Measurements from ENCODE around the gene TMEM101.

Gene TMEM101

DNA sequence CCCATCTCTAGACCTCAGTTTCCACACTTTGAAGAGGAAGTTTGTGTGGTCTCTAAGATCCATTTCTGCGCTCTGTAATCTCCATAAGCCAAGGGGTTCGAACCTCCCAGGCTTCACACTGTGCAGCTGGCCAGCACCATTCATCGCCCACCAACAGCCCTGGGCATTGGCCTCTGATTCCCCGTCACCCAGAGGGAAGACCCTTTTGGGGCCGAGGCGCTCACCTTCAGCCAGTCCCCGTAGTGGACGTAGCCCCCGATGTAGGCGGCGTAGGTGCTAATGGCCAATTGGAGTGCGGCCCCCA, 678 bp downstream of the TMEM101 start:
- H3K9me3 ChIP-seq (ENCODE audit: control insufficient read depth, low read length): no peaks in the 10 kb centered on the region
- WGBS: 9% methylated on average over 12 of the region's 12 CpGs
- peak overlapping the region; percentile 18 to 95 for H3K18ac ChIP-seq (ENCODE audit: low read depth in 1 of 2, low read length in 2 of 2)

DNA sequence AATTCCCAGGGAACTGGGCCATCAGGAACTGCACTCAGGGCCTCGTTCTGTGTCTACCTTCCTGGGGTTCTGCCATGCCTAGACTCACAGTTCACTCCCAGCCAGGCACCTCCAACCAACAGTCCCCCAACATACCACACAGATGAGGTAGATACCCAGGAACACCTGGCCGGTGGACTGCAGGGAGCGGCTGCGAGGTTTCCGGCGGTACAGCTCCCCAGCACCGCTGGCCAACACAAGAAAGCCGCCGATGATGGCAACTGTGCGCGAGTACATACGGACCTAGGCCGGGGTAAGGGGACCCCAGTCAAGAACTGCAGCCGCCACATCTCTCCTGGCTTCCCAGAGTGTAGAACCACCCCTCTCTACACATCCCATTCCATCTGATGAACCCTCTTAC, 1.9 kb downstream of the TMEM101 start:
- Histone ChIP-seq H3K23ac (ENCODE audit: low read length in 2 of 2) (no peak overlapping the region), H3K4me3 (ENCODE audit: insufficient read depth in 1 of 2, low read depth in 1 of 2, low read length in 2 of 2) (no peak overlapping the region), H2BK12ac (ENCODE audit: low read length in 2 of 2) (no peak overlapping the region), H3K14ac (ENCODE audit: low read length in 2 of 2) (no peak overlapping the region), H2AK5ac (ENCODE audit: low read length, severe bottlenecking) (no peak overlapping the region), H4K91ac (ENCODE audit: low read length) (no peak overlapping the region), H3K4me2 (ENCODE audit: low read length, poor library complexity, severe bottlenecking) (no peak overlapping the region), H3K4ac (ENCODE audit: low read depth in 1 of 2, low read length in 2 of 2) (no peak overlapping the region), H3K36me3 (ENCODE audit: control insufficient read depth in 1 of 2, insufficient read depth in 2 of 2, low read depth in 1 of 2, low read length in 2 of 2) (peaks cover 25 to 35% of the 10 kb centered on the region in 2 experiments), H3K4me1 (ENCODE audit: control insufficient read depth, insufficient read depth, low read depth, low read length) (peaks cover 14% of the 10 kb centered on the region), H2BK15ac (ENCODE audit: low read depth, poor library complexity, severe bottlenecking) (no peak overlapping the region), H3K27ac (ENCODE audit: low read length, poor library complexity, severe bottlenecking) (no peak overlapping the region), H4K8ac (ENCODE audit: low read length) (no peak overlapping the region), H3K27me3 (ENCODE audit: control insufficient read depth in 1 of 2, insufficient read depth in 1 of 2, low read length in 2 of 2) (no peaks in the 10 kb centered on the region), H3K9ac (ENCODE audit: low read length) (no peak overlapping the region), H2BK5ac (ENCODE audit: low read depth, low read length, poor library complexity, severe bottlenecking) (no peak overlapping the region), H3K18ac (ENCODE audit: low read depth in 1 of 2, low read length in 2 of 2) (no peak overlapping the region), H3K79me1 (replicated peaks; ENCODE audit: low read length, poor library complexity, severe bottlenecking) (peaks cover 49% of the 10 kb centered on the region), H2AFZ (ENCODE audit: low read depth, low read length) (no peak overlapping the region), H2BK120ac (ENCODE audit: low read depth, low read length) (no peak overlapping the region), H3K9me3 (ENCODE audit: control insufficient read depth, low read length) (no peaks in the 10 kb centered on the region)
- WGBS: 95% methylated on average over 13 of the region's 14 CpGs
- no peak for DNase-seq

More for the DNA sequence above, 678 bp downstream of the TMEM101 start:
- peak overlapping the region; percentile 42 to 91 for H3K4ac ChIP-seq (ENCODE audit: low read depth in 1 of 2, low read length in 2 of 2)
- H4K8ac ChIP-seq (ENCODE audit: low read length): peak overlapping the region; percentile 91
- peaks cover 9% of the 10 kb centered on the region for H3K4me1 ChIP-seq (ENCODE audit: control insufficient read depth, insufficient read depth, low read depth, low read length)
- peak overlapping the region; percentile 77 to 93 for H3K4me3 ChIP-seq (ENCODE audit: insufficient read depth in 1 of 2, low read depth in 1 of 2, low read length in 2 of 2)
- no peak overlapping the region for H2BK5ac ChIP-seq (ENCODE audit: low read depth, low read length, poor library complexity, severe bottlenecking)
- peak overlapping the region; percentile 88 for H4K91ac ChIP-seq (ENCODE audit: low read length)
- peak overlapping the region; percentile 91 for H3K4me2 ChIP-seq (ENCODE audit: low read length, poor library complexity, severe bottlenecking)
- no peaks in the 10 kb centered on the region for H3K27me3 ChIP-seq (ENCODE audit: control insufficient read depth in 1 of 2, insufficient read depth in 1 of 2, low read length in 2 of 2)
- H2AFZ ChIP-seq (ENCODE audit: low read depth, low read length): peak overlapping the region; percentile 48
- H2BK12ac ChIP-seq (ENCODE audit: low read length in 2 of 2): no peak overlapping the region
- H3K36me3 ChIP-seq (ENCODE audit: control insufficient read depth in 1 of 2, insufficient read depth in 2 of 2, low read depth in 1 of 2, low read length in 2 of 2): peaks cover 27 to 33% of the 10 kb centered on the region in 2 experiments
- H3K79me1 ChIP-seq (replicated peaks; ENCODE audit: low read length, poor library complexity, severe bottlenecking): peaks cover 42% of the 10 kb centered on the region
- H2BK120ac ChIP-seq (ENCODE audit: low read depth, low read length): peak overlapping the region; percentile 2
- H3K27ac ChIP-seq (ENCODE audit: low read length, poor library complexity, severe bottlenecking): no peak overlapping the region
- peak overlapping the region; percentile 98 for H3K9ac ChIP-seq (ENCODE audit: low read length)
- peak; percentile 39 for DNase-seq
- no peak overlapping the region for H2BK15ac ChIP-seq (ENCODE audit: low read depth, poor library complexity, severe bottlenecking)
- H3K23ac ChIP-seq (ENCODE audit: low read length in 2 of 2): peak overlapping the region in 1 of 2 experiments; percentile 57
- H2AK5ac ChIP-seq (ENCODE audit: low read length, severe bottlenecking): no peak overlapping the region
- H3K14ac ChIP-seq (ENCODE audit: low read length in 2 of 2): peak overlapping the region in 1 of 2 experiments; percentile 90

DNA sequence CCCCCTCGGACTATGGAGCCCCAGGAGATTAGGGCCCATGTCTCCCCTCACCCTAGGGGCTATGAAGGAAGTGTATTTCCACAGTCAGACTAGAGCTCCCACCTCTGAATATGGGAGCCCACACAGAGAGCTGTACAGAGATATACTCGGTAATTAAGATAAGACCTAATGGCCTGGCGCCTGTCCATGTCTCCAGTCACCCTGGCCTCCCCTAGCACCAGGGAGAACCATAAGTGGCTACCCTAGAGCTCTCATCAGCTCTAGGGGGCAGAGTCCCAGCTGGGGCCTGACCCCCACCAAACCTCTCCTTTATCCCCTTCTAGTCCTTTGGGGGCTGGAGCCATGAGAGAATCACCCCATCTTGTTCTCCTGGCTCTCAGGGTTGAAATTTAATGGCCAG, 2.4 kb downstream of the TMEM101 start:
- no peak overlapping the region for H3K23ac ChIP-seq (ENCODE audit: low read length in 2 of 2)
- H3K14ac ChIP-seq (ENCODE audit: low read length in 2 of 2): no peak overlapping the region
- WGBS: 87% methylated on average over 3 of the region's 3 CpGs
- peaks cover 49% of the 10 kb centered on the region for H3K79me1 ChIP-seq (replicated peaks; ENCODE audit: low read length, poor library complexity, severe bottlenecking)
- H3K4me2 ChIP-seq (ENCODE audit: low read length, poor library complexity, severe bottlenecking): no peak overlapping the region
- no peak overlapping the region for H3K4me3 ChIP-seq (ENCODE audit: insufficient read depth in 1 of 2, low read depth in 1 of 2, low read length in 2 of 2)
- H3K4ac ChIP-seq (ENCODE audit: low read depth in 1 of 2, low read length in 2 of 2): no peak overlapping the region
- no peak overlapping the region for H2AFZ ChIP-seq (ENCODE audit: low read depth, low read length)
- H3K27me3 ChIP-seq (ENCODE audit: control insufficient read depth in 1 of 2, insufficient read depth in 1 of 2, low read length in 2 of 2): no peaks in the 10 kb centered on the region
- H3K9me3 ChIP-seq (ENCODE audit: control insufficient read depth, low read length): no peaks in the 10 kb centered on the region
- peaks cover 25 to 37% of the 10 kb centered on the region in 2 experiments for H3K36me3 ChIP-seq (ENCODE audit: control insufficient read depth in 1 of 2, insufficient read depth in 2 of 2, low read depth in 1 of 2, low read length in 2 of 2)
- H4K91ac ChIP-seq (ENCODE audit: low read length): no peak overlapping the region
- no peak overlapping the region for H2AK5ac ChIP-seq (ENCODE audit: low read length, severe bottlenecking)
- H2BK15ac ChIP-seq (ENCODE audit: low read depth, poor library complexity, severe bottlenecking): no peak overlapping the region
- peaks cover 19% of the 10 kb centered on the region for H3K4me1 ChIP-seq (ENCODE audit: control insufficient read depth, insufficient read depth, low read depth, low read length)
- no peak for DNase-seq
- H2BK12ac ChIP-seq (ENCODE audit: low read length in 2 of 2): no peak overlapping the region
- no peak overlapping the region for H3K27ac ChIP-seq (ENCODE audit: low read length, poor library complexity, severe bottlenecking)
- no peak overlapping the region for H4K8ac ChIP-seq (ENCODE audit: low read length)
- H3K18ac ChIP-seq (ENCODE audit: low read depth in 1 of 2, low read length in 2 of 2): no peak overlapping the region
- H2BK5ac ChIP-seq (ENCODE audit: low read depth, low read length, poor library complexity, severe bottlenecking): no peak overlapping the region
- no peak overlapping the region for H3K9ac ChIP-seq (ENCODE audit: low read length)
- H2BK120ac ChIP-seq (ENCODE audit: low read depth, low read length): no peak overlapping the region

DNA sequence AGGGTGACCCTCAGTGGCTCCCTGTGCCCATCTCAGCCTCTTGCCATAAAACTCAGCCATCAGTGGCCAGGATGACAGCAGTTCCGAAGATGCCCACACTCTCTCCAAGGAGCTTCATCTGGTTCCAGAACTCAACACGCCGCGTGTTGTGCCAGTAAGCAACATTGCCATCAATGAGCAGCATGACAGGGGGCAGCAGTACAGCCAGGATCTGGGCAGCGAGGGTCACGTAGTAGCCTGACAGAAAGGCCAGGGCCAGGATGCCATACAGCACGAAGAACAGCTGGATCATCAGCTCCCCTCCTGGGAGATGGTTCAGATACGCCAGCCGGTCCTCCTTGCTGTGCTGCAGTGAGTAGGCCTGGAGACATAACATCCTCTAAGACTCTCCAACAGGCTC, 2.9 kb downstream of the TMEM101 start:
- Histone ChIP-seq H3K4me1 (ENCODE audit: control insufficient read depth, insufficient read depth, low read depth, low read length) (peaks cover 21% of the 10 kb centered on the region), H2AK5ac (ENCODE audit: low read length, severe bottlenecking) (no peak overlapping the region), H3K36me3 (ENCODE audit: control insufficient read depth in 1 of 2, insufficient read depth in 2 of 2, low read depth in 1 of 2, low read length in 2 of 2) (peaks cover 25 to 37% of the 10 kb centered on the region in 2 experiments), H3K4ac (ENCODE audit: low read depth in 1 of 2, low read length in 2 of 2) (no peak overlapping the region), H3K4me2 (ENCODE audit: low read length, poor library complexity, severe bottlenecking) (no peak overlapping the region), H3K9me3 (ENCODE audit: control insufficient read depth, low read length) (no peaks in the 10 kb centered on the region), H3K79me1 (replicated peaks; ENCODE audit: low read length, poor library complexity, severe bottlenecking) (peaks cover 49% of the 10 kb centered on the region), H3K9ac (ENCODE audit: low read length) (no peak overlapping the region), H2BK15ac (ENCODE audit: low read depth, poor library complexity, severe bottlenecking) (no peak overlapping the region), H2AFZ (ENCODE audit: low read depth, low read length) (no peak overlapping the region), H3K18ac (ENCODE audit: low read depth in 1 of 2, low read length in 2 of 2) (no peak overlapping the region), H3K27me3 (ENCODE audit: control insufficient read depth in 1 of 2, insufficient read depth in 1 of 2, low read length in 2 of 2) (no peaks in the 10 kb centered on the region), H3K4me3 (ENCODE audit: insufficient read depth in 1 of 2, low read depth in 1 of 2, low read length in 2 of 2) (peak overlapping the region in 1 of 2 experiments; percentile 1), H4K91ac (ENCODE audit: low read length) (no peak overlapping the region), H3K14ac (ENCODE audit: low read length in 2 of 2) (no peak overlapping the region), H2BK5ac (ENCODE audit: low read depth, low read length, poor library complexity, severe bottlenecking) (no peak overlapping the region), H3K27ac (ENCODE audit: low read length, poor library complexity, severe bottlenecking) (no peak overlapping the region), H3K23ac (ENCODE audit: low read length in 2 of 2) (no peak overlapping the region), H2BK120ac (ENCODE audit: low read depth, low read length) (no peak overlapping the region), H4K8ac (ENCODE audit: low read length) (no peak overlapping the region), H2BK12ac (ENCODE audit: low read length in 2 of 2) (no peak overlapping the region)
- WGBS: 95% methylated on average over 9 of the region's 9 CpGs
- no peak for DNase-seq
